HL-60/S4 (cell line): ENCODE results near the gene PEAR1.

ENCODE experiments used
- in situ Hi-C: fragments of 300-500 bp; cut with MboI; formaldehyde crosslinking; loops from 2 replicates; pipeline ENCODE4 v1.14.3; 2022; ENCODE audit warnings: low sequenced_read_pairs

Gene PEAR1

DNA sequence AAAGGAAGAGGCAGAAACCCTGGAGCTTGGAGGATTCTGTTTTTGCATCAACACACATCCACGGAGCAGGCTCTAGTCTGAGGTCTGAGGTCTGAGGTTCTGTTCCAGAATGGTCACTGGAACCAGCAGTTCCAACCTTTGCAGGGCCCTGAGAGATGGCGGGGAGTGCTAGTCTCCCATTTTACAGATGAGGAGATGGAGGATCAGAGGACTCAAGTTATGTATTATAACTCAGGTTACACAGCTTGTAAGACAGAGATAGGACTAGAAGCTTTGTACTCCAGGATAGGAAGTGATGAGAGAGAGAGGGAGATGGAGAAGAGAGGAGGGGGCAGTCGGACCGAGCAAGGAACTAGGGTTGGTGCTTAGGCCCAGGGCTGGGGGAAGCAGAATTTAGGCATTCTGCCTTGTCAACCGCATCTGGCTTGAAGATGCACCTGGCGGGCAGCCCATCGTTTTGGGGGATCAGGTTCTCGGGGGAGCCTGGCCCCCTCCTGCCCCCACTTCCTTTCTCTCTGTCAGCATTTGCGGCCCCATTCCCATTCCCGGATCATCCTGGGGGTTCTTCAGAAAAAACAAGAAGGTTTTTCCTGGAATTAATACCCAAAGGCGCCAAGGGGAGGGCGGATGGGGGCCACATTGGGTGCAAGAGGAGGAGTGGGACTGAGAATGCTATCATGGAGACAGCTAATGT lies 5.6 kb downstream of the PEAR1 start:
- in situ Hi-C loops = no loop called here

GRCh38 chr1:156899956-156900718 lies 6.6 kb downstream of the PEAR1 start:
- in situ Hi-C loops = no loop called here

GRCh38 chr1:156900896-156901589 lies 7.5 kb downstream of the PEAR1 start:
- in situ Hi-C loops = no loop called here

DNA sequence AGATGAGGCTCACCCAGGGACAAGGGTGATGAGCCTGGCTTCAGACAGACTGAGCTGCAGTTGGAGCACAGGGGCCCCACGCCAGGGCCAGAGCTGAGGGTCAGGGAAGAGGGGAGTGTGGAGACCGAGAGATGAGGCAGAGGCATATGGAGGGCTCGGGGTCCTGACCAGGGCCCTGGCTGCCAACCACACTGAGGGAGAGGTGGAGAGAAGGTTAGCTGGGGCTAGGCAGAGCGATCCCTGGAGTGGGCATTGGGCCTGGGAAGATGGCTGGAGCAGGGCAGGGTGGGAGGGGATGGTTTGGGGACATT lies 8.0 kb downstream of the PEAR1 start:
- in situ Hi-C loops = no loop called here

GRCh38 chr1:156901966-156902915 lies 8.7 kb downstream of the PEAR1 start:
- in situ Hi-C loops = no loop called here

DNA sequence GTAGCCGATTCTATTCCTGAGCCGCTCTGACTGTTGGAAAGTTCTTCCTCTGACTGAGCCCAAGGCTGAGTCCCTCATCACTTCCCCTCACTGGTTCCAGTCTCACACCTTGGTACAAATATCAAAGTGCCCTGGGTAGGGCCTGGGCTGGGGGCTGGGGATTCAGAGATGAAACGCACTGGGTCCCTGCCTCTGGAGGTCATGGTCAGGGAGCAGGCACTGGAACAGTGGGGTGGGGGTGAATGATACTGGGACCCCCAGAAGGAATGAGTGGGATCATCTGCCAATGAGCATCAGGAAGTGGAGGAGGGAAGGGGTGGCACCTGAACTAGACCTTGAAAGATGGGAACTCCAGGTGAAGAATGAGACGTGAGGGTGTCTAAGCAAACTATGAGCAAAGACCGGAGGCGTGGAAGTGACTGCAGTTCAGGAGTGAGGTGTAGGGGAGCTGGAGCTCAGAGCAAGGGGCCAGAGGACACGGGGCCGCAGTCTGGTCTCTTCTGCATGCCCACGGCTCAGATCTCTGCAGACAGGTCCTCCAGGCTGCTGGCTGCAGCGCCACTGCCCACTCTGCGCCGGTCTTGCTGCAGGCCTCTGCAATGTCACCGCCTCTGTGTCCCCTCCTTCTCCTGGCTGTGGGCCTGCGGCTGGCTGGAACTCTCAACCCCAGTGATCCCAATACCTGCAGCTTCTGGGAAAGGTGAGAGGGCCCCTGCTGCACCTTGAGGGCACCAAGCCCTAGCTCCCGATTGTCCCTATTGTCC lies 10.0 kb downstream of the PEAR1 start:
- in situ Hi-C loops = no loop called here

DNA sequence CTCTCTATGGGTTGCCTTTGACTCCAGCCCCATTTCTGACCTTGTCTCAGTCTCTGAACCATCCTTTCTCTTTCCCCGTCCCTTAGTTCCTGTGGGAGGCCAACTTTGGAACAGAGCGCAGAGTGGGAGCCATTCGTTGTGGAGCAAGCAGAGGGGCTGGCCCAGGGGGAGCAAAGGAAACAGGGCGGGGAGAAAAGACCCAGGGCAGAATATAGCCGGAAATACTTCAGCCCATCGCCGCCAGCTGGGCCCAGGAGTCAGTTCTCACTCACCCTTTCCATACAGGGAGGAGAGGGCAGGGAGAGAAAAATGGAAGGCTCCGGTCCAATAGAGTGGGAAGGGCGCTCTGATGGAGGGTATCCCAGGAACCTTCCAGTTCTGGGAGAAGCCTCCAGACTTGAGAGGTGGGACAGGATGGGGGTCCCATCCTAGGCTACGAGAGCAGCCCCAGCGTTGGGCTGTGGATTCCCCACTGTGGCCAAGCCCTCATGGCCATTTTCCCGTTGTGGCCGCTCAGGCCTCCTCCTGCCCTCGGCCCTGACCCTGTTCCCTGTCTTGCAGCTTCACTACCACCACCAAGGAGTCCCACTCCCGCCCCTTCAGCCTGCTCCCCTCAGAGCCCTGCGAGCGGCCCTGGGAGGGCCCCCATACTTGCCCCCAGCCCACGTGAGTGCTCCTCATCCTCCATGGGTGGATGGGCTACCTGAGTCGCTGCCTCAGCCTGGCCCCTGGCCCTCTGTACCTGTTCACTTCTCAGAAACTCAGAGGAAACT lies 10.9 kb downstream of the PEAR1 start:
- in situ Hi-C loops = no loop called here

GRCh38 chr1:156905176-156905575 lies 11.7 kb downstream of the PEAR1 start:
- in situ Hi-C loops = no loop called here

DNA sequence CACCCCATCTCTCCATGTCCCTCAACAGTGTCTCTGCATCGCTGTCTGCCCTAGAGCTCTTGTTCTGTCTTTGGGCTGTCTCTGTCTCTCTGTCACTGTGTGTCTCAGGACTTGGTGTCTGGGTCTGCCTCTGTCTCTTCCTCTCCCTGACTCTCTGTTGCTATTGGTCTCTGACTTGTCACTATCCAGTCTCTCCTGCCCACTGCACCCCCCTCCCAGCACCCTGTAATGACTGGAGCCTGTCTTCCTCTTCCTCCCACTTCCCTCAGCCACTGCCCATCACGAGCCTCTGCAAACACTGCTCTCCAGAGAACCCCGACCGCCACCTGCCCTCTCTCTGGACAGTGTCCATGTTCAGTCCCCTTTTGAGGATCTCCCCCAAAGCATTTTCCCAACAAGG lies 12.1 kb downstream of the PEAR1 start:
- in situ Hi-C loops = no loop called here

- in situ Hi-C loops = no loop called here
These were observed 12.8 kb downstream of the PEAR1 start for GRCh38 chr1:156906206-156906906.

- in situ Hi-C loops = no loop called here
These were observed 15.0 kb downstream of the PEAR1 start for GRCh38 chr1:156908541-156908940.

DNA sequence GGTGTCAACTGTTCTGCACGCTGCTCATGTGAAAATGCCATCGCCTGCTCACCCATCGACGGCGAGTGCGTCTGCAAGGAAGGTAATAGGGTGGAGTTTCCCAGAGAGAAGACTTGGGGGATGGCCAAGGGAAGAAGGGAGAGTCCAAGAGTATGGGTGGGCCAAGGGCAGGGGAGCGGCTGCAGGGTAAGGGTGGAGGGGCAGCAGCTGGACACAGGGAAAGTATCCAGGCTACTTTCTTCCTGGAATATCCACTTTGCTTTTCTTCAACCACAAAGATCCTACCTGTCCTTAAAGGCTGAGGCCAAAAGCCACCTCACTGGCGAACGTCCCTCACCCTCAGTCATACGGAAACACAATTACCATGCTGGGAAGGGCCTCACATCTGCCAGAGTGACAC lies 15.4 kb downstream of the PEAR1 start:
- in situ Hi-C loops = no loop called here

- in situ Hi-C loops = no loop called here
These were observed 16.2 kb downstream of the PEAR1 start for GRCh38 chr1:156909671-156910070.

GRCh38 chr1:156910309-156910782 lies 16.8 kb downstream of the PEAR1 start:
- in situ Hi-C loops = no loop called here

GRCh38 chr1:156911577-156912298 lies 18.2 kb downstream of the PEAR1 start:
- in situ Hi-C loops = no loop called here

GRCh38 chr1:156912310-156912709 lies 18.8 kb downstream of the PEAR1 start:
- in situ Hi-C loops = no loop called here

GRCh38 chr1:156912861-156913808 lies 19.6 kb downstream of the PEAR1 start:
- in situ Hi-C loops = no loop called here
